Measurements from ENCODE around the gene SART1.

The SART1 gene

GRCh38 chr11:66012946-66013761, 51.6 kb downstream of the SART1 start:
- no peak overlapping the region for H3K4me3 ChIP-seq (ENCODE audit: control insufficient read depth, low read depth, low read length)
- DNase-seq (ENCODE audit: low read depth), result no peak
- no peak for TF ChIP-seq CTCF (IDR thresholded peaks at IDR 0.05; ENCODE audit: control insufficient read depth, insufficient read depth, low read depth, low read length, missing control alignments)

- TF ChIP-seq CTCF (IDR thresholded peaks at IDR 0.05; ENCODE audit: control insufficient read depth, insufficient read depth, low read depth, low read length, missing control alignments), result no peak
- H3K4me3 ChIP-seq (ENCODE audit: control insufficient read depth, low read depth, low read length), result no peak overlapping the region
- no peak for DNase-seq (ENCODE audit: low read depth)
Measured at GRCh38 chr11:66013762-66014100, 52.2 kb downstream of the SART1 start.

- no peak for TF ChIP-seq CTCF (IDR thresholded peaks at IDR 0.05; ENCODE audit: control insufficient read depth, insufficient read depth, low read depth, low read length, missing control alignments)
- H3K4me3 ChIP-seq (ENCODE audit: control insufficient read depth, low read depth, low read length), result no peak overlapping the region
- DNase-seq (ENCODE audit: low read depth), result no peak
Measured at GRCh38 chr11:66014804-66015453, 53.4 kb downstream of the SART1 start.

- TF ChIP-seq CTCF (IDR thresholded peaks at IDR 0.05; ENCODE audit: control insufficient read depth, insufficient read depth, low read depth, low read length, missing control alignments), result no peak
- no peak for DNase-seq (ENCODE audit: low read depth)
- no peak overlapping the region for H3K4me3 ChIP-seq (ENCODE audit: control insufficient read depth, low read depth, low read length)
Measured at GRCh38 chr11:66015454-66015881, 53.9 kb downstream of the SART1 start.

- H3K4me3 ChIP-seq (ENCODE audit: control insufficient read depth, low read depth, low read length), result no peak overlapping the region
- DNase-seq (ENCODE audit: low read depth), result no peak
- TF ChIP-seq CTCF (IDR thresholded peaks at IDR 0.05; ENCODE audit: control insufficient read depth, insufficient read depth, low read depth, low read length, missing control alignments), result no peak
Measured at GRCh38 chr11:66015936-66016792, 54.6 kb downstream of the SART1 start.

- no peak for DNase-seq (ENCODE audit: low read depth)
- H3K4me3 ChIP-seq (ENCODE audit: control insufficient read depth, low read depth, low read length), result no peak overlapping the region
- no peak for TF ChIP-seq CTCF (IDR thresholded peaks at IDR 0.05; ENCODE audit: control insufficient read depth, insufficient read depth, low read depth, low read length, missing control alignments)
Measured at GRCh38 chr11:66016793-66017177, 55.3 kb downstream of the SART1 start.

All from AG09309 (cell line).